HEK293T (cell line): ENCODE measurements around the gene LELP1.

Experiments
- CTCF ChIA-PET: fragments of 350-600 bp; formaldehyde crosslinking; extraction: SDS; loops from one replicate; lab custom pipeline; 2021; ENCODE audit warnings: antibody characterized with exemption, inconsistent platforms; lab: Yijun Ruan, JAX
- POLR2A ChIA-PET: fragments of 350-600 bp; formaldehyde crosslinking; extraction: SDS; loops from one replicate; lab custom pipeline; 2020; ENCODE audit warnings: antibody characterized with exemption, inconsistent platforms; lab: Yijun Ruan, JAX
- DNase-seq: peaks from one replicate; pipeline ENCODE4 v3.0.0; 2012; ENCODE audit warnings: mixed read lengths; ENCODE audit errors: extremely low spot score
- ARNT ChIP-seq: fragments of 450-650 bp; IDR thresholded peaks from 2 replicates; pipeline ENCODE4 v1.6.1; 2017; ENCODE audit warnings: mild to moderate bottlenecking
- BHLHE40 ChIP-seq: fragments of 450-650 bp; IDR thresholded peaks from 2 replicates; pipeline ENCODE4 v1.6.1; 2016; ENCODE audit warnings: mild to moderate bottlenecking, moderate library complexity, borderline replicate concordance
- CTBP1 ChIP-seq: fragments of 450-650 bp; IDR thresholded peaks from 2 replicates; pipeline ENCODE4 v1.6.1; 2016; ENCODE audit warnings: borderline replicate concordance
- ELF4 ChIP-seq: fragments of 450-650 bp; IDR thresholded peaks from 2 replicates; pipeline ENCODE4 v1.6.1; 2017; ENCODE audit warnings: antibody characterized with exemption
- FOXA1 ChIP-seq: fragments of 450-650 bp; IDR thresholded peaks from 2 replicates; pipeline ENCODE4 v1.6.1; 2016; ENCODE audit warnings: mild to moderate bottlenecking
- FOXK2 ChIP-seq: fragments of 450-650 bp; IDR thresholded peaks from 2 replicates; pipeline ENCODE4 v1.6.1; 2016; ENCODE audit warnings: mild to moderate bottlenecking
- FOXM1 ChIP-seq: fragments of 450-650 bp; IDR thresholded peaks from 2 replicates; pipeline ENCODE4 v1.6.1; 2017; ENCODE audit warnings: mild to moderate bottlenecking, borderline replicate concordance
- HDGF ChIP-seq: fragments of 450-650 bp; IDR thresholded peaks from 2 replicates; pipeline ENCODE4 v1.6.1; 2017; ENCODE audit warnings: antibody characterized with exemption, borderline replicate concordance
- L3MBTL2 ChIP-seq: fragments of 450-650 bp; conservative IDR thresholded peaks from 2 replicates; pipeline ENCODE4 v1.6.1; 2016; ENCODE audit warnings: mild to moderate bottlenecking
- LEF1 ChIP-seq: fragments of 450-650 bp; IDR thresholded peaks from 2 replicates; pipeline ENCODE4 v1.6.1; 2017; ENCODE audit warnings: mild to moderate bottlenecking, borderline replicate concordance
- NFRKB ChIP-seq: fragments of 450-650 bp; IDR thresholded peaks from 2 replicates; pipeline ENCODE4 v1.6.1; 2016; ENCODE audit warnings: mild to moderate bottlenecking, moderate library complexity
- SP1 ChIP-seq: fragments of 450-650 bp; IDR thresholded peaks from 2 replicates; pipeline ENCODE4 v1.6.1; 2017
- SUZ12 ChIP-seq: fragments of 450-650 bp; IDR thresholded peaks from 2 replicates; pipeline ENCODE4 v1.6.1; 2016; ENCODE audit warnings: mild to moderate bottlenecking
- TARDBP ChIP-seq: fragments of 450-650 bp; IDR thresholded peaks from 2 replicates; pipeline ENCODE4 v1.6.1; 2016
- ZNF384 ChIP-seq: fragments of 450-650 bp; IDR thresholded peaks from 2 replicates; pipeline ENCODE4 v1.6.1; 2016
- TF ChIP-seq, protein P1 (sequence below): fragments of 450-650 bp; IDR thresholded peaks from 2 replicates; pipeline ENCODE4 v1.6.1; 2016

Gene LELP1

DNA sequence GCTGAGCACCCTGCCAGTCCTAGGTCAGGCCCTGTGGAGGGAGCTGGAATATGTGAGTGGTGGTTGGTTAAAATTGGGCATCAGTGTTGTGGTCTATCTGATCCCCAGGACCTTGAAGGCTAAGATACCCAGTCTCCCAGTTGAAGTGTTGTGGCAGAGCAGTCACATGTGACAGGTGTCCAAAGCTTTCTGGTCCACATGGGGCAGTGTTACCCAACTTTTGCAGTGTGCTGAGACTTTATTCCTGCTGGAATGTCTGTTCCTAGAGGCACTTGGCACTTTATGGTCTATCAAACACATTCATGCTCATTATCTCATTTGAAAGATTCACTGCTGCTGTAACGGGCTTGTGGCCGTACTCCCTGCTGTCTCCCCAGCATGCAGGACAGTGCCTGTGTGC, 35.3 kb downstream of the LELP1 start:
- DNase-seq: peak; percentile 54
- ChIA-PET POLR2A (interaction anchor here (0.6 kb wide), 1 partner anchor 10 kb away, joined by 3 read pairs; no protein-coding TSS in a partner anchor), CTCF (interaction anchor here (0.6 to 0.7 kb wide), 2 partner anchors 312 to 585 kb away, joined by 3 read pairs; no protein-coding TSS in a partner anchor)
- TF ChIP-seq FOXA1 (no peak), FOXM1 (no peak), LEF1 (no peak), CTBP1 (no peak), FOXK2 (no peak), SP1 (no peak), BHLHE40 (no peak), ARNT (no peak)
- TF ChIP-seq, protein P1, sequence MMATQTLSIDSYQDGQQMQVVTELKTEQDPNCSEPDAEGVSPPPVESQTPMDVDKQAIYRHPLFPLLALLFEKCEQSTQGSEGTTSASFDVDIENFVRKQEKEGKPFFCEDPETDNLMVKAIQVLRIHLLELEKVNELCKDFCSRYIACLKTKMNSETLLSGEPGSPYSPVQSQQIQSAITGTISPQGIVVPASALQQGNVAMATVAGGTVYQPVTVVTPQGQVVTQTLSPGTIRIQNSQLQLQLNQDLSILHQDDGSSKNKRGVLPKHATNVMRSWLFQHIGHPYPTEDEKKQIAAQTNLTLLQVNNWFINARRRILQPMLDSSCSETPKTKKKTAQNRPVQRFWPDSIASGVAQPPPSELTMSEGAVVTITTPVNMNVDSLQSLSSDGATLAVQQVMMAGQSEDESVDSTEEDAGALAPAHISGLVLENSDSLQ: no peak

DNA sequence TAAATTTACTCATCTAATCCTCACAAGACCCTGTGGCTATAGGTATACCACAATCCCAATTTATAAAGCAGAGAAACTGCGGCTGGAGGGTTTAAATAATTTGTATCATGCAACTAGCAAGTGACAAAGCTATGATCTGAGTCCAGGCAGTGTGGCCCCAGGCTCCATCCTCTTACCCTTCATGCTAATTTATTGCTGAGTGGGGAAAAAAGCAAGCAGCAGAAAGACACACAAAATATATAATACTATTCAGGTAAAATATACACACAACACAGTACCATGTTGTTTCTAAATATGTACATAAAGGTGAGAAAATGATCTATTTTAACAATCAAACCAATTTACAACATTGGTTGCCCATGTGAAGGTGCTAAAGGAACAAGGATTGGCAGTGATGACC, 38.9 kb downstream of the LELP1 start:
- POLR2A ChIA-PET: no interaction called here
- CTCF ChIA-PET: interaction anchor here (1.2 kb wide), 1 partner anchor 46 kb away, joined by 4 read pairs; no protein-coding TSS in a partner anchor
- TF ChIP-seq ELF4: no peak
- TF ChIP-seq SP1: no peak
- no peak for TF ChIP-seq ARNT
- no peak for TF ChIP-seq TARDBP
- TF ChIP-seq HDGF: no peak
- TF ChIP-seq CTBP1: no peak
- TF ChIP-seq SUZ12: no peak
- TF ChIP-seq, protein P1: no peak
- TF ChIP-seq L3MBTL2: no peak
- TF ChIP-seq FOXM1: no peak
- no peak for TF ChIP-seq FOXA1
- no peak for TF ChIP-seq BHLHE40
- no peak for DNase-seq

DNA sequence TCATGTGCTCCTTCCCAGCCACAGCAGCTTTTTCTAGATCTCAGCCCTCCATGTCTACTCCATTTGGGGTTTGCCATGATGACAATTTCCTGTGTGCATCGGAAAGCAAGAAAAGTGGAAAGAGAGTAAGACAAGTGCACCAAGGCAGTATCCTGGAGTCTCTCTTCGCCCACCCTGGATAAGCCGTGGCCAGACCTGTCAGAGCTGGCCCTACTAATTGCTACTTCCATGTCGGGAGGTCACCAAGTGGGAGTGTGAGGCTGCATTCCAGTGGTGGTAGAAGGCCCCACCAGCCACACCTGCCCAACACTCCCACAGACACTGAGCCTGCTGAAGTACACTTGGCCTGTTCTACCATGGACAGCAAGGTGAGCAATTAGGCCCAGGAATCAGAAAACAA, 42.2 kb downstream of the LELP1 start:
- DNase-seq: no peak
- CTCF ChIA-PET: no interaction called here
- TF ChIP-seq NFRKB (no peak), HDGF (no peak), TARDBP (no peak)
- POLR2A ChIA-PET: no interaction called here

DNA sequence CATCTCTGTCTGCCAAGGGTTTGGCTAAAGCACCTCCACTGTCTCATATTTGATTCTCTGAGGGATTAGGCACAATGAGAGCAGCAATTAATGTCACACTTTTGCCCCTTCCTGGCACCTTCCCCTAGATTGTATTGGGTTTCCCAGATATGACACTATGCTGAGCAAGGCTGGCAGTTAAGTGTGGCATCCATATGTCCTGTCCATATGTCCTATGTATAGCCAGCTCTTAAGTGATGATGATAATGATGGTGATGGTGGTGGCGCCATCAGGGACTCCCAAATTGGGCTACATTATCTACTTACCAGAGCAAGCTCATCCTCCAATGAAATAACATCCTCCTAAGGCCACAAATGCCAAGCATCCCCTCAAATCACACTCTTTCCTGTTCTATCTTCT, 42.8 kb downstream of the LELP1 start:
- ChIA-PET POLR2A (no interaction called here), CTCF (no interaction called here)
- TF ChIP-seq ZNF384 (no peak), SP1 (no peak), NFRKB (no peak), CTBP1 (no peak), HDGF (no peak), ELF4 (no peak), ARNT (no peak), FOXM1 (no peak)
- DNase-seq: no peak

DNA sequence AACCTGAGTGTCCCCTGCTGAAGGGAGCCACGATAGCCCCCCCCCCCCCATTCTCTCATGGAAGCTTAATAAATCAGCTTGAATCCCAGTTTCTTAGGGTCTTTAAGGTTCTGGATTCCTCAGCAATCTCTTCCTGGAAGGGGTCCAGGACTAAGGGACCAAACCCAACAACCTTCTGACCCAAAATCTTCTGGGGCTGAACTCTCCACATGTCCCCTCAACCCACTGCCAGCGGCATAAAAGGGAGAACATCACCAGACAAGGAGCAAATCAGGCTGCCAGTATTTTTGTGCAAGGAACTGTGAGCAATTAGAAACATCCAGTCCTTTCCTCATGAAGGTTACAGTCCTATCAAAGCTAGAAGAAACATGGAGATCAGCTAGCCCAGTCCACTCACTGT, 43.6 kb downstream of the LELP1 start:
- ChIA-PET POLR2A (no interaction called here), CTCF (interaction anchor here (2.4 kb wide), 1 partner anchor 18 kb away, joined by 5 read pairs; no protein-coding TSS in a partner anchor)
- no peak for DNase-seq
- TF ChIP-seq FOXA1 (no peak), ELF4 (no peak), LEF1 (no peak), NFRKB (no peak), FOXK2 (no peak), FOXM1 (no peak), SP1 (no peak), ZNF384 (no peak), CTBP1 (no peak)

DNA sequence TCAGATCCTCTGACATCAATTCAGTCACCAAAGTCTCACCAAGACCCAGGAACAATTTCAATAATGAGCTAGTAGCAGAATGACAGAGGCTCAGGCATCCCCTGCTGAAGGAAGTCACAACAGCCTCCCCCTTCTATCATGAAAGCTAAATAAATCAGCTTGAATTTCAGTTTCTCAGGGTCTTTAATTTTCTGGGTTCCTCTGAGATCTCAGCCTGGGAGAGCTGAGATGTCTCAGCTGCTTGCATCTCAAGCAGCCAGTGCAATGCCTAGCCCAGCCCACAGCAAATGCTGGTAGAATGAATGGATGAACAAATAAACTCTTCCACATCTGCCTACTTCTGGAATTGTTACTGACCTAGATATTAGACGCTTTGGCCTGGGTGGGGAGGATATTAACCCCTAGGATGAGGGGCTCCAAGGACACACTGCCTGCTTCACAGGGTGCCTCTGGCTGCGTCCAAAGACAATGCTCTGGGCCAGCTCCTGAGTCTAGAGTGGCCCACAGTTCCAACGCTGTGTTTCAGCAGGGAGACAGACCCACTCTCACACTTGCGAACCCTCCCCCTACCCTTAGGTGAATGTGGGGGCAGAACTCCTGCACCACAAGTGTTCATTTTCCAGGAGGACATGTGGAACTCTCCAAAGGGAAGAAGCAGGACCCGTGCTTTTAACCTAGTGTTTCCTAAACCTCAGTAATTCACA, 45.1 kb downstream of the LELP1 start:
- ChIA-PET POLR2A (no interaction called here), CTCF (interaction anchor here (2.4 kb wide), 1 partner anchor 20 kb away, joined by 5 read pairs; no protein-coding TSS in a partner anchor)
- no peak for TF ChIP-seq FOXK2
- TF ChIP-seq HDGF: no peak
- TF ChIP-seq ELF4: no peak
- no peak for DNase-seq

DNA sequence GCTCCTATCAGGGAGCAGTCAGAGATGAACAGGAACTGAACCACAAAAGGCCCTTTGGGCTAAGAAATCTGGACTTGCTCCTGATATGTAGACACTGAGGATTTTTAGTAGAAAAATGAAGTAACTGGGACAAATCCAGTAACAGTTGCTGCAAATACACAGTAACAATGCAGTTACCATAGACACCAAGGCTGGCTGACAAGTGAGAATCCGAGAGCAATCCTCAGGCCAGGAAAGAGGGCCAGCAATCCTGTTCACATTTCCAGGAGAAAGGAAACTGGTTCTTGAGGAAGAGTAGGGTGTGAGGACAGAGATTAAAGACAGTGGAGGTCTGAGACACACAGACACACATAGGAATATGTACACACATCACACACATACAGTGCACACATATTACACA, 46.9 kb downstream of the LELP1 start:
- no peak for DNase-seq
- ChIA-PET POLR2A (no interaction called here), CTCF (no interaction called here)
- TF ChIP-seq CTBP1 (no peak), ZNF384 (no peak), L3MBTL2 (no peak), NFRKB (no peak), FOXA1 (no peak), FOXK2 (no peak), BHLHE40 (no peak), SUZ12 (no peak), FOXM1 (no peak), TARDBP (no peak), ARNT (no peak), ELF4 (no peak), HDGF (no peak), SP1 (no peak), LEF1 (no peak)
- TF ChIP-seq, protein P1: no peak
